Astrocyte (in vitro differentiated cells and primary cell): Measurements from ENCODE around the gene DLG1. TPM values are rescaled to one million over a fixed set of nuclear protein-coding genes. Genes with fewer than 3 reads are reported as not detected.

ENCODE experiments used
- DNase-seq: peaks from one replicate; pipeline ENCODE4 v3.0.0-alpha.2; 2010; ENCODE audit warnings: low read depth
- FAIRE-seq: peaks from 2 replicates; lab custom pipeline; 2011; peaks lifted over from hg19 to GRCh38; lab: Jason Lieb, UNC
- H2AFZ ChIP-seq: 2 replicates; pipeline ENCODE4 v1.6.0; 2012; ENCODE audit warnings: low read depth, low read length, inconsistent platforms
- H3K27ac ChIP-seq: 2 replicates; pipeline ENCODE4 v1.5.1; 2011; ENCODE audit warnings: low read depth, low read length, inconsistent platforms
- H3K27me3 ChIP-seq: 2 replicates; pipeline ENCODE4 v1.6.0; 2011; ENCODE audit warnings: low read length, inconsistent platforms; ENCODE audit not compliant: insufficient read depth
- H3K36me3 ChIP-seq: 2 replicates; pipeline ENCODE4 v1.5.1; 2011; ENCODE audit warnings: low read length, inconsistent platforms; ENCODE audit not compliant: insufficient read depth
- H3K4me1 ChIP-seq: 2 replicates; pipeline ENCODE4 v1.5.1; 2011; ENCODE audit warnings: low read length, inconsistent platforms; ENCODE audit not compliant: insufficient read depth
- H3K4me2 ChIP-seq: 2 replicates; pipeline ENCODE4 v1.6.0; 2012; ENCODE audit warnings: low read length, inconsistent platforms
- H3K4me3 ChIP-seq: 2 replicates; pipeline ENCODE4 v1.5.1; 2011; ENCODE audit warnings: low read depth, mild to moderate bottlenecking, low read length, inconsistent platforms; ENCODE audit not compliant: insufficient read depth
- H3K79me2 ChIP-seq: 2 replicates; pipeline ENCODE4 v1.6.0; 2012; ENCODE audit warnings: mild to moderate bottlenecking, low read length, inconsistent platforms; ENCODE audit not compliant: insufficient read depth
- H3K9ac ChIP-seq: 2 replicates; pipeline ENCODE4 v1.6.0; 2012; ENCODE audit warnings: mild to moderate bottlenecking, low read length, inconsistent platforms
- H3K9me3 ChIP-seq: 2 replicates; pipeline ENCODE4 v1.5.1; 2012; ENCODE audit warnings: low read depth, mild to moderate bottlenecking, low read length, inconsistent platforms; ENCODE audit not compliant: insufficient read depth
- H4K20me1 ChIP-seq: 2 replicates; pipeline ENCODE4 v1.6.0; 2012; ENCODE audit warnings: low read length, inconsistent platforms; ENCODE audit not compliant: insufficient read depth
- H3K27ac Mint-ChIP-seq: one replicate; pipeline ENCODE4 v1.8.0; 2021; ENCODE audit warnings: mild to moderate bottlenecking, mixed read lengths; ENCODE audit not compliant: unreplicated experiment
- H3K27me3 Mint-ChIP-seq: one replicate; pipeline ENCODE4 v1.8.0; 2021; ENCODE audit warnings: low read depth, mixed read lengths; ENCODE audit not compliant: unreplicated experiment
- H3K36me3 Mint-ChIP-seq: one replicate; pipeline ENCODE4 v1.8.0; 2021; ENCODE audit warnings: low read depth, mixed read lengths; ENCODE audit not compliant: unreplicated experiment
- H3K4me1 Mint-ChIP-seq: one replicate; pipeline ENCODE4 v1.8.0; 2021; ENCODE audit warnings: low read depth, mixed read lengths; ENCODE audit not compliant: unreplicated experiment
- H3K4me3 Mint-ChIP-seq: one replicate; pipeline ENCODE4 v1.8.0; 2021; ENCODE audit warnings: mild to moderate bottlenecking, moderate library complexity, mixed read lengths; ENCODE audit not compliant: unreplicated experiment
- H3K9me3 Mint-ChIP-seq: one replicate; pipeline ENCODE4 v1.8.0; 2021; ENCODE audit warnings: mild to moderate bottlenecking, mixed read lengths; ENCODE audit not compliant: unreplicated experiment
- CTCF ChIP-seq: IDR thresholded peaks from 2 replicates; pipeline ENCODE4 v1.5.1; 2011; ENCODE audit warnings: low read depth, mild to moderate bottlenecking, inconsistent platforms, low read length, moderate library complexity; ENCODE audit not compliant: insufficient read depth
- EZH2 ChIP-seq: IDR thresholded peaks from 2 replicates; pipeline ENCODE4 v1.6.1; 2012; ENCODE audit warnings: mild to moderate bottlenecking, low read length, inconsistent platforms; ENCODE audit not compliant: insufficient read depth
- total RNA-seq: library from RNA; stranded (reverse); gene quantifications from 2 replicates; pipeline ENCODE4 v1.2.1, GENCODE V29; 2021

DLG1 gene
- total RNA-seq, 1 donor from 2014 or later, result 210 TPM

- Mint-ChIP-seq H3K4me1 (peaks cover 45% of the 10 kb centered on the region), H3K27me3 (no peaks in the 10 kb centered on the region), H3K36me3 (no peaks in the 10 kb centered on the region), H3K9me3 (peaks cover 6% of the 10 kb centered on the region), H3K27ac (peak overlapping the region; percentile 99), H3K4me3 (peak overlapping the region; percentile 47)
- Histone ChIP-seq H4K20me1 (no peaks in the 10 kb centered on the region), H3K27me3 (no peaks in the 10 kb centered on the region), H3K36me3 (no peaks in the 10 kb centered on the region), H3K79me2 (no peaks in the 10 kb centered on the region), H2AFZ (no peak overlapping the region), H3K9me3 (peaks cover 3% of the 10 kb centered on the region), H3K27ac (peak overlapping the region; percentile 99), H3K9ac (peak overlapping the region; percentile 79), H3K4me3 (no peak overlapping the region), H3K4me2 (peak overlapping the region; percentile 76), H3K4me1 (peaks cover 44% of the 10 kb centered on the region)
- DNase-seq (peak; percentile 92), FAIRE-seq (no peak)
- TF ChIP-seq EZH2 (no peak), CTCF (no peak)
Measured at GRCh38 chr3:197308591-197308990, 10.2 kb upstream of the DLG1 start.

DNA sequence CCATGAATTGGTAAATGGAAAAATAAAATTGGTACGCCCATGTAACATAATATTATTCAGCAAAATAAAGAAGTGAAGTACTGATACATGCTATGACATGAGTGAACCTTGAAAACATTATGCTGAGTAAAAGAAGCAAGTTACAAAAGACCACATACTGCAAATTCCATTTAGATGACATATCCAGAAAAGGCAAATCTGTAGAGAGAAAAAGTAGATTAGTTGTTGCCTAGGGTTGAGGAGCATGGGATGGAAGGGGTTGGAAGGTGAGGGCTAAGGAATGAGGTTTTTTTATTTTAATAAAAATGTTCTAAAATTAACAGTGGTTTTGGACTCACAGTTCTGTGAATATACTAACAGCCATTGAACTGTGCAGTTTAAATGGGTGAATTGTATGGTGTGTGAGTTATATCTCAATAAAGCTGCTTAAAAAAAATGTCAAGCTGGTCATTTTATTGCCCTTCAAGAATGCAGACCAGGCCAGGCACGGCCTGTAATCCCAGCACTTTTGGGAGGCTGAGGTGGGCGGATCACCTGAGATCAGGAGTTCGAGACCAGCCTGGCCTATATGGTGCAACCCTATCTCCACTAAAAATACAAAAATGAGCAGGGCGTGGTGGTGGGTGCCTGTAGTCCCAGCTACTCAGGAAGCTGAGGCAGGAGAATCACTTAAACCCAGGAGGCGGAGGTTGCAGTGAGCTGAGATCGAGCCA, 8.1 kb upstream of the DLG1 start:
- peak overlapping the region; percentile 47 for H3K9ac ChIP-seq
- H2AFZ ChIP-seq, result no peak overlapping the region
- H3K36me3 ChIP-seq, result no peaks in the 10 kb centered on the region
- Mint-ChIP-seq H3K9me3 (no peaks in the 10 kb centered on the region), H3K36me3 (no peaks in the 10 kb centered on the region), H3K27ac (peak overlapping the region; percentile 82), H3K4me1 (peaks cover 49% of the 10 kb centered on the region), H3K4me3 (no peak overlapping the region), H3K27me3 (no peaks in the 10 kb centered on the region)
- FAIRE-seq, result peak; percentile 26
- no peaks in the 10 kb centered on the region for H3K79me2 ChIP-seq
- peak overlapping the region; percentile 79 for H3K27ac ChIP-seq
- H4K20me1 ChIP-seq, result no peaks in the 10 kb centered on the region
- H3K4me2 ChIP-seq, result peak overlapping the region; percentile 54
- peaks cover 3% of the 10 kb centered on the region for H3K9me3 ChIP-seq
- peak; percentile 92 for DNase-seq
- no peak for TF ChIP-seq EZH2
- TF ChIP-seq CTCF, result no peak
- no peaks in the 10 kb centered on the region for H3K27me3 ChIP-seq
- H3K4me3 ChIP-seq, result no peak overlapping the region
- H3K4me1 ChIP-seq, result peaks cover 54% of the 10 kb centered on the region

GRCh38 chr3:197305854-197306253, 7.4 kb upstream of the DLG1 start:
- Histone ChIP-seq H3K4me1 (peaks cover 49% of the 10 kb centered on the region), H3K36me3 (no peaks in the 10 kb centered on the region), H3K4me2 (peak overlapping the region; percentile 54), H3K4me3 (no peak overlapping the region), H3K79me2 (no peaks in the 10 kb centered on the region), H4K20me1 (no peaks in the 10 kb centered on the region), H2AFZ (peak overlapping the region; percentile 0), H3K9me3 (no peaks in the 10 kb centered on the region), H3K27ac (peak overlapping the region; percentile 79), H3K9ac (peak overlapping the region; percentile 23), H3K27me3 (no peaks in the 10 kb centered on the region)
- H3K27ac Mint-ChIP-seq, result peak overlapping the region; percentile 82
- peak; percentile 45 for FAIRE-seq
- H3K36me3 Mint-ChIP-seq, result no peaks in the 10 kb centered on the region
- peak; percentile 95 for DNase-seq
- TF ChIP-seq EZH2 (no peak), CTCF (no peak)
- H3K4me1 Mint-ChIP-seq, result peaks cover 43% of the 10 kb centered on the region
- H3K4me3 Mint-ChIP-seq, result peak overlapping the region; percentile 61
- H3K9me3 Mint-ChIP-seq, result no peaks in the 10 kb centered on the region
- no peaks in the 10 kb centered on the region for H3K27me3 Mint-ChIP-seq
